Measurements from ENCODE around the gene MYB. TPM values are rescaled to one million over a fixed set of nuclear protein-coding genes. Genes with fewer than 3 reads are reported as not detected.

Gene MYB
- total RNA-seq, 1 donor from 2014 or later, result 0.89 TPM

DNA sequence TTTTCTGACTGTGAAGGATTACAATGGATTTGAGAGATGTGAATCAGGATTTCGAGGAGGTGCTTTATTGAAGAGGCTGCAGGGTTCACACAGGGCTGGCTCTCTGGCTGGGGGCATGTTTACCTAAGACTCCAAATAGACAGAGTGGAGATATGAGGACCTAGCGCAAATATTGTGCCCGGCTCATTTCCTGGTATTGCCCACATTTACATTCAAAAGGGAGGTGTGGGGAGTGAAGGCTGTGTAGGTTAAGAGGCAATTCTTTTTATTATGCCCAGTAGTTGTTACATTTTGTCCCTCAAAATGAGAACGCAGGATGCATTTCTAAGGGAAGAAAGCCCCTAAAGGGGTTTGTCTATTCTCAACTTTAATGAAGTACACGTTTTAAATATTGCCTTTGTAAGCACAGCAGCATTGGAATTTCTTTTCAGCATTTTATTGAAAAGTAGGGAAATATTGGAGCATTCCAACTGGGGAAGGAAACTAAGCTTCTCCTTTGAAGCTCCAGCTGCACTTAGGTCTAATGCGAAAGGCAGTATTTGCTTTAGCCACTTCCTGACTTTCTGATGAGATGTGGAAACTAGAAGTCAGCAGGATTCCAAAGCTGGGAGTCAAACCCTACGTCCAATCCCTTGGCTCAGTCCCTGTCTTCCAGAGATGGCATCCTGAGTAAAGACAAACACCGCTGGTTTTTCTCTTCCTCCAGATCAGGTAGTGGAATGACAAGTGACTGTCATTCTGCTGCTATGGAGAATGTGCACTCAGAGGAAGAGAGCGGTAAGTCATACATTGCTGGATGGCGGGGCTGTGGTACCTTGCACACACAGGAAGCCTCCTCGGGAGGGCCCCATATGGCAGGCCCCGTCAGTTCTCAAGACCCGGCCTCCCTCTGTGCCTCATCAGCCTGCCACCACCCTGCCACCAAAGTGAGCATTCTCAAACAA, 70.7 kb downstream of the MYB start:
- DNase-seq (ENCODE audit: low spot score), result no peak

DNA sequence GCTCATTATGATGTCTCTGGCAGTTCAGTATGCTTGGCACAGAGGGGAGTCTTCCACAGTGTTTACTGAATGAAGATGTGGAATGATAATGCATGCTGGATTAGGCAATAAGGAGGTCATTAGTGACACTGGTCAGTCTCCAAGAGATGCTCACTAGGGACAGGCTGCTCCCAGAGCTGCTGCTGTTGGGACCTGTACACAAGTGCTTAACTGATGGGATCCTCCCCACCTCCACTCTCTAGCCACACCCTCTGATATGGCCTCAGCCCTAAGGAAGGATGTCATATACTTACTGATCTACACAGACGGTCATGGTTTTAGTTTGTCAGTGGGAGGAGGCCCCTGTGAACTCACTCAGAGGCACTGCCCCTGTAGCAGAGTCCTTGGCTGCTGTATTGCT, 73.4 kb downstream of the MYB start:
- no peak for DNase-seq (ENCODE audit: low spot score)

DNA sequence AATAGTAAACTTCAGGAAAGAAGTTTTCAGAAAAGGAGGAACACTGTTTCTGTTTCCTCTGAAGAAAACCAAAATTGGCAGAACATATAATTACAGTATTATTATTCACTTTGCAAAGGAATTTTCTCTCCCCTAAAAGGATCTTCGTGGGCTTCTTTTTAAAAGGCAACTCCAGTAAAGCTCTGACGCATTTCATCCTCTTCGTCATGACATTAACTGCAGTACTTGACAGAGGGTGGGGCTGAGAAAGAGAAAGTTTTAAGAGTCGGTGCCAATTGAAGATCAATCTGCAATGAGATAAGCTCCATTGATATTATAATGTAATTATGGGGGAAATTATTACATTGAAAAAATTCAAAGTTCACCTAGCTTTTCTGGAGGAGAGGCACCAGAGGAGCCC, 75.8 kb downstream of the MYB start:
- DNase-seq (ENCODE audit: low spot score), result no peak

DNA sequence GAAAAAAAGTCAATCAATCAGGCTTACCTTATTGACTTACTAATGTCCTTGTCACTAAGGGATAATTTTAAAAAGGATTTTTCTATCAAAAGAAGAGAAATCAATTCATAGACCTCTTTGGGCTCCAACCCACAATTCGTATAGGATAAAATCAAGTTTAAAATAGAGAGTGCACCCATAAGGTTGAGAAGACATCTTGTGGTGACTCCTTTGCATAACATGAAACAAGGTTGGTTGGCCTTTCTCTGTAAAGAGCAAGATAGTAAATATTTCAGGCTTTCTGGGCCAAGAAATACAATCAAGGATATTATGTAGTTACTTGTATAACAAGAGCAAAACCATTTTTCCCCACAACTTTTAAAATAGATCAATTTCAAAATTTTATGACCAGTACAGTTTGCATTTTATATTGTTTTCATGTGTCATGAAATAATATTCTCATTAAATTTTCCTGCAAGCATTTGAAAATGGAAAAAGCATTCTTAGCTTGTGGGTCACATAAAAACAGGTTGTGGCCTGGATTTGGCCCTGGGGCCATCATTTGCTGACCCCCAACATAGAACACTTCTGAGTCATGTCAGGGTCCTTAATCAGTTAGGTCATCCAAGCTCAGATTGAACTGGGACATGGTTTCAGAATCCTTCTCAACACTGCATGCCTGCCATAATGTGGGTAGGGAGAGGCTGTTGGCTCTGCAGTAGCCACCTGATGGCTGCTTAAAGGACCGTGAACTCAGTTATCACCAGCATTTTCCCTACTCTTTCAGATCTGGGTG, 76.7 kb downstream of the MYB start:
- DNase-seq (ENCODE audit: low spot score), result no peak

DNA sequence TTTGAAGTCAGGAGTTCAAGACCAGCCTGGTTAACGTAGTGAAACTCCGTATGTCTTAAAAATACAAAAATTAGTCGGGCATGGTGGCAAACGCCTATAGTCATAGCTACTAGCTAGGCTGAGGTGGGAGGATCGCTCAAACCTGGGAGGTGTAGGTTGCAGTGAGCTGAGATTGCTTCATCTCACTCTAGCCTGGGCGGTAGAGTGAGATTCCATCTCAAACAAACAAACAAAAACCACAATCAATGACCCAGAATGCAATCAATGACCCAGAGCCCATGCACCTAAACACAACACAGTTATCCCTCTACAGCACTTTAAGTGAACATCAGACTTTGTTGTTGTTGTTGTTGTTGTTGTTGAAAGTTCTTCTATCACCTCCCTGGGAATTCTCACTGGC, 77.9 kb downstream of the MYB start:
- DNase-seq (ENCODE audit: low spot score), result peak; percentile 49

DNA sequence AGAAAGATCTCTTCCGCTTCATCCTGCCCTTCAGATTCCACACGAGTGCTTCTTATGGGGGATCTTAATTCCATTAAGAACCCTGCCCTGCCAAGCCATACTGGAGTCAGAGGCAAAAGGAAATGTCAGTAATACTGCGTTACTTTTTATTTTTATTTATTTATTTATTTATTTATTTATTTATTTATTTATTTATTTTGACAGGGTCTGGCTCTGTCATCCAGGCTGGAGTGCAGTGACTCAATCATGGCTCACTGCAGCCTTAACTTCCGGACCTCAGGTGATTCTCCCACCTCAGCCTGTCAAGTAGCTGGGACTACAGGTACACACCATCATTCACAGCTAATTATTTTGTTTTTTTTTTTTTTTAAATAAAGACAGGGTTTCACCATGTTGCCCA, 79.5 kb downstream of the MYB start:
- no peak for DNase-seq (ENCODE audit: low spot score)

DNA sequence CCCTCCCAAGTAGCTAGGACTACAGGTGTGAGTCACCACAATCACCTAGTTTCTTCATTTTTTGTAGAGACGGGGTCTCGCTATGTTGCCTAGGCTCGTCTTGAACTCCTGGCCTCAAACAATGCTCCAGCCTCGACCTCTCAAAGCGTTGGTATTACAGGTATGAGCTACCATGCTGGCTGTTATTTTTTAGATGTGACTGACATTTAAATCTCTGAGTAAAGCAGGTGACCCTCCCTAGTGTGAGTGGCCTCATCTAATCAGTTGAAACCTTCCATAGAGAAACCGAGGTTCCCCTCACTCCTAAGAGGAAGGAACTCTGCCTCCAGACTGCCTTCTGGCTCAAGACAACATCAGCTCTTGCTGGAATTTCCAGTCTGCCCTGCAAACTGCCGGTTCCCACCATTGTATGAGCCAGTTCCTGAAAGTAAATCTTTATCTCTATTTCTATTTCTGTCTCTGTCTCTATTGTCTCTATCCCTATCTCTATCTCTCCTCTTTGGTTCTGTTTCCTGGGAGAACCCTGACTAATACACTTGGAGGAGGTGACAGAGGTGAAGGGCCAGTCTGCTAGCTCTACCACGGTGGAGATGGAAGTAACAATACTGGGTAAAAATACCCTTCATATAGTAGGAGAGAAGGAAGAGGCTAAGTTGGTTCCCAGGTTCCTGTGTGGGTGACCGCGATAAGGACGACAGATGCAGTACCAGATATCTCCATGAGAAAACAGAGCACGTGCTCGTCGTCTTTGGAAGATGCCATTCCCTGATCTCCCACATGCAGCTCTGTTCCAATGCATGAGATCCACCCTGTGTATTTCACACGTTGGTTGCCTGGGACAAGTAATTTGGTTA, 81.0 kb downstream of the MYB start:
- no peak for DNase-seq (ENCODE audit: low spot score)

DNA sequence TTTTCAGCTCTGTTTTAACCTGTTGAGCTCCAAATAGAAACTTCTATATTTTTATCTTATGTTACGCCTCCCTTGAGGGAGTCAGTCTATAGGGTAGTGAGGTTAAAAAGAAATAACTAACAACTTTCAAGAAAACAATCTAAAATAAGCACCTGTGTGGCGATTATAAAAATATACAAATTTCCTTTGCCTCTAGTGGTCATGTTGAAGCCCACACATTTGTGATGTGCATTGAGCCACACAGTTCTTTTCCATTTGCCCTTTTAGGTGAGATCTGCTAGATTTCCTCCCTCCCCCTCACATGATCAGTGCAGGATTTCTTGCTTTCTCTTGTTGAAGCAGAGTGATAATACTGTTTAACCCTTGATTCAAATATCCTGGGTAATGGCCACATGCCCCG, 84.2 kb downstream of the MYB start:
- no peak for DNase-seq (ENCODE audit: low spot score)

DNA sequence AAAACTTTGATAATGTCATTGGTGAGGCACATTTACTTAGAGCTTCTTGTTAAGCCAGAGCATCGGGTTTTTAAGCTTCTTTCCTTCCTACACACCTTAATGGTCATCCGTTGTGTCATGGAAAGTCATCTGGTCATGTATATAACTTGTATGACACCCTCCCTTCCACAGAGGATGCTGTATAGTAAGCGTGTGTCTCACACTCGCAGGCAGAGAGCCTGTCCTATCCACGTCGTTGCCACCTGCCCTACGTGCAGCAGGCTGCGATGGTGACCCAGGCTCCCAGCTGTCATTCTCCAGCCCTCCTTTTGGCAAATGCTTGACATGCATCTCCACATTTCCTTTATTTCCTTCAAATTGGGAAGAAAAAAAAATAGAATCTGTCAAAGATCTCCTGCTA, 85.6 kb downstream of the MYB start:
- no peak for DNase-seq (ENCODE audit: low spot score)

DNA sequence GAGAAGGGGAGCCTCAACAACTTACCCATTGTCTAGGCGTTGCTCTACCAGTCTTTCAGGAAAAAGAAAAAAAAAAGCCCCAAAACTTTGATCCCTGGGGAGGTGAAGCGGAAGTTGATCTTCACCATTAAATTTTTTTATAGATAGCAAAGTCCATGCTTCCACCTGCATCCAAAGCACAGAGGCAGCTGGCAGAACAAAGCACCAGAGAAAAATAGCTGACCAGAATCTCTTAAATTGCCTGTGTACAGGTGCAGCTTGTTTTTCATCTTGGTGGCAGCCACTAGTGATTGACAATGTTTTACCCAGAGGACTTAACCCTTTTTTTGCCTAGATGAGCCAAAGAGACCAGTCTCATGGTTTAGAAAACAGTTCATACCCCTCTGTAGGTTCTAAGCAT, 86.0 kb downstream of the MYB start:
- no peak for DNase-seq (ENCODE audit: low spot score)

DNA sequence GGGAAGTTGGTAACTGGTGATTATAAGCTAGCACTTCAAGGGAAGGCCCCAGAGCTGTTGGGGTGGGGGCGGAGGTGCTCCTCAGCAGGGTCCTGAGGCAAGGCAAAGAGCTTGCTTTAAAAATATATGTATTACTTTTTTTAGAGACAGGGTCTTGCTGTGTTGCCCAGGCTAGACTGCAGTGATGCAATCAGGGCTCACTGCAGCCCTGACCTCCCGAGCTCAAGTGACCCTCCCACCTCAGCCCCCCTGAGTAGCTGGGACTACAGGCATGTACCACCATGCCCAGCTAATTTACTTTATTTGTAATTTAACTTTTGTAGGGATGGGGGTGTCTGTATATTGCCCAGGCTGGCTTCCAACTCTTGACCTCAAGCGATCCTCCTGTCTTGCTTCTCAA, 87.2 kb downstream of the MYB start:
- DNase-seq (ENCODE audit: low spot score), result no peak

DNA sequence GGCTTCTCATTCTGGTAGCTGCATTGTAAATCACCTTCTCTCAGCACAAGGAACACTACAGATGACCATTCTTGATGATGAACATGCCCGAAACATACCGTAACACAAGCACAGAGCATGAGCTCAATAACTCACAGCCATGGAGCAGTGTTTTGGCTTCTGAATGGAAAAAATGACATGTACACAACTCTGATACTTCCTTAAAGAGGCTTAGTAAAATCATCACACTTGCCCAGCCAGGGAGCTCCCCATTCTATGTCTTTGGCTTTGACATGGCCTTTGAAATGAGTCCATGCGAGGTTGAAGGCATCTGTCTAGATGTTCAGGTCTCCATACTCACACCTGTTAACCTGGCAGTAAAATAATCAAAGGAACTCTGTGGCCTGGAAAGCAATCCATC, 87.6 kb downstream of the MYB start:
- DNase-seq (ENCODE audit: low spot score), result no peak

Other genes with a start within 250 kb of the MYB start
- gene ALDH8A1, start 231.2 kb upstream of the MYB start, total RNA-seq, result 1.3 TPM
- gene HBS1L, start 126.5 kb upstream of the MYB start, total RNA-seq, result 61.2 TPM